HUDEP-2 (cell line): Measurements from ENCODE around the gene MFSD6.
A peak's percentile ranks its signal among the peaks of the same experiment; 100 is the strongest.
"Not testable (repeated sequence)": the region's sequence is repeated elsewhere in the genome, so short reads cannot be mapped to it uniquely, and the experiment has no call there.

Experiments
- DNase-seq, 76 experiments: peaks; one replicate each; lab custom pipeline; 2025; ENCODE audit not compliant: unreplicated experiment in 76 of 76; lab: John Stamatoyannopoulos, UW

The MFSD6 gene

GRCh38 chr2:190458352-190459107 lies 50.4 kb downstream of the MFSD6 start:
- no peak for DNase-seq

GRCh38 chr2:190459881-190460280 lies 51.7 kb downstream of the MFSD6 start:
- DNase-seq: peak in 66 of 76 experiments; percentile 7 to 82 (median 50)

- DNase-seq: no peak
These were observed 52.3 kb downstream of the MFSD6 start for GRCh38 chr2:190460487-190460886.

GRCh38 chr2:190462181-190462580 lies 54.0 kb downstream of the MFSD6 start:
- no peak for DNase-seq

- peak in 34 of 76 experiments; percentile 4 to 60 (median 20) for DNase-seq
These were observed 54.5 kb downstream of the MFSD6 start for GRCh38 chr2:190462611-190463010.

GRCh38 chr2:190465060-190465459 lies 56.9 kb downstream of the MFSD6 start:
- peak in 1 of 76 experiments; percentile 7 for DNase-seq

GRCh38 chr2:190466819-190467446 lies 58.8 kb downstream of the MFSD6 start:
- DNase-seq: no peak

- DNase-seq: no peak
These were observed 59.5 kb downstream of the MFSD6 start for GRCh38 chr2:190467575-190468083.

- DNase-seq: not testable (repeated sequence)
These were observed 60.2 kb downstream of the MFSD6 start for GRCh38 chr2:190468354-190468753.

GRCh38 chr2:190468814-190469569 lies 60.8 kb downstream of the MFSD6 start:
- DNase-seq: peak in 72 of 76 experiments; percentile 8 to 90 (median 70)

GRCh38 chr2:190469771-190470170 lies 61.6 kb downstream of the MFSD6 start:
- DNase-seq: peak in 7 of 76 experiments; percentile 1 to 36 (median 14)

GRCh38 chr2:190470256-190470826 lies 62.2 kb downstream of the MFSD6 start:
- DNase-seq: no peak

- no peak for DNase-seq
These were observed 69.7 kb downstream of the MFSD6 start for GRCh38 chr2:190477661-190478454.

GRCh38 chr2:190478572-190479195 lies 70.5 kb downstream of the MFSD6 start:
- DNase-seq: no peak

- DNase-seq: no peak
These were observed 73.2 kb downstream of the MFSD6 start for GRCh38 chr2:190481339-190481738.

- DNase-seq: no peak
These were observed 74.3 kb downstream of the MFSD6 start for GRCh38 chr2:190482451-190482850.

- peak in 12 of 76 experiments; percentile 3 to 24 (median 18) for DNase-seq
These were observed 78.0 kb downstream of the MFSD6 start for GRCh38 chr2:190486037-190486623.

- no peak for DNase-seq
These were observed 80.5 kb downstream of the MFSD6 start for GRCh38 chr2:190488516-190489233.

GRCh38 chr2:190489475-190489874 lies 81.3 kb downstream of the MFSD6 start:
- no peak for DNase-seq
